SJSA1 (cell line): ENCODE results near the gene TBC1D24. TPM values are rescaled to one million over a fixed set of nuclear protein-coding genes. Genes with fewer than 3 reads are reported as not detected.

Experiments
- DNase-seq, 2 experiments: peaks; one replicate each; pipeline ENCODE4 v3.0.0-alpha.2; 2015 to 2020; ENCODE audit warnings: low spot score in 2 of 2, low read depth in 1 of 2
- H3K27ac ChIP-seq: fragments of 250-450 bp; sonication (Bioruptor Pico); 2 replicates; pipeline ENCODE4 v1.5.1; 2020; ENCODE audit warnings: mild to moderate bottlenecking, moderate library complexity
- H3K27me3 ChIP-seq: fragments of 250-450 bp; sonication (Bioruptor Pico); replicated peaks from 2 replicates; pipeline ENCODE4 v1.5.1; 2020; ENCODE audit warnings: mild to moderate bottlenecking, moderate library complexity
- H3K36me3 ChIP-seq: fragments of 250-450 bp; sonication (Bioruptor Pico); 2 replicates; pipeline ENCODE4 v1.5.1; 2020; ENCODE audit warnings: mild to moderate bottlenecking
- H3K4me1 ChIP-seq: fragments of 250-450 bp; sonication (Bioruptor Pico); replicated peaks from 2 replicates; pipeline ENCODE4 v1.6.1; 2021; ENCODE audit warnings: mild to moderate bottlenecking
- H3K4me3 ChIP-seq: fragments of 250-450 bp; sonication (Bioruptor Pico); 2 replicates; pipeline ENCODE4 v1.5.1; 2020; ENCODE audit warnings: mild to moderate bottlenecking
- H3K9me3 ChIP-seq: fragments of 250-450 bp; sonication (Bioruptor Pico); replicated peaks from 2 replicates; pipeline ENCODE4 v1.5.1; 2020; ENCODE audit warnings: mild to moderate bottlenecking
- total RNA-seq: library from RNA; depleted of rRNA; stranded (reverse); fragments of >200 nt; shearing (Covaris generic); gene quantifications from 2 replicates; pipeline ENCODE4 v1.2.3, GENCODE V29; 2014

TBC1D24 gene
- total RNA-seq, 1 experiment from 2014 or later: 9.3 TPM

DNA sequence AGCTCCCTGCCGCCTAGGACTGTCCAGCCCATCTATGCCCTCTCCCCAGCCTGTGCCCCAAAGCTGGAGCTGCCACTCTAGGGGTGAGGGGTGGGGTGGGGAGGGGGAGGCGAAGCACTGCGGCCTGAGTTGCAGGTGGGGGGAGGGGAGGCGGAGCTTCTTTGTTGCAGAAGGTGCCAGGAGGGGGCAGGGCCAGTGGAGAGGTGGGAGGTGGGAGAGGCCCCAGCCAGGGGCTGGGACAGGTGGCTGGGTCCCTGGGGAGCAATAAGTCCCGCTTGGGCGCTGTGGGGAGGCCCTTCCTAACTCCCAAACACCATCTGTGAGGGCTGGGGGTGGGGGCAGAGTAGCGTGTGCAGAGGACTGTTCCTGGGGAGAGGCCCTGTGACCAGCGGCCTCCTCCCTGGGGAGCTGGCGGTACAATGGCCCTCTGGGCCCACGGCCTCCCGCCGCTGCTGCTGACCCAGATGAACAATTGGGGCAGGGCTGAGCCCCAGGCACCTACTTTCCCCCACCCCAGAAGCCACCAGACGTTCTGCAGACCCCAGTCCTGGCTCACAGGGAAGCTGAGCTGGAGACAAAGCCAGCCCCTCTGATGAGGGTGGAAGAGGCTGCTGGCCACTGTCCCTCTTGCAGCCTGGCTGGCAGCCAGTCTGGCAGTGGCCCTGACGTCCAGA lies 6.1 kb upstream of the TBC1D24 start:
- Histone ChIP-seq H3K4me1 (peaks cover 60% of the 10 kb centered on the region), H3K4me3 (no peak overlapping the region)

DNA sequence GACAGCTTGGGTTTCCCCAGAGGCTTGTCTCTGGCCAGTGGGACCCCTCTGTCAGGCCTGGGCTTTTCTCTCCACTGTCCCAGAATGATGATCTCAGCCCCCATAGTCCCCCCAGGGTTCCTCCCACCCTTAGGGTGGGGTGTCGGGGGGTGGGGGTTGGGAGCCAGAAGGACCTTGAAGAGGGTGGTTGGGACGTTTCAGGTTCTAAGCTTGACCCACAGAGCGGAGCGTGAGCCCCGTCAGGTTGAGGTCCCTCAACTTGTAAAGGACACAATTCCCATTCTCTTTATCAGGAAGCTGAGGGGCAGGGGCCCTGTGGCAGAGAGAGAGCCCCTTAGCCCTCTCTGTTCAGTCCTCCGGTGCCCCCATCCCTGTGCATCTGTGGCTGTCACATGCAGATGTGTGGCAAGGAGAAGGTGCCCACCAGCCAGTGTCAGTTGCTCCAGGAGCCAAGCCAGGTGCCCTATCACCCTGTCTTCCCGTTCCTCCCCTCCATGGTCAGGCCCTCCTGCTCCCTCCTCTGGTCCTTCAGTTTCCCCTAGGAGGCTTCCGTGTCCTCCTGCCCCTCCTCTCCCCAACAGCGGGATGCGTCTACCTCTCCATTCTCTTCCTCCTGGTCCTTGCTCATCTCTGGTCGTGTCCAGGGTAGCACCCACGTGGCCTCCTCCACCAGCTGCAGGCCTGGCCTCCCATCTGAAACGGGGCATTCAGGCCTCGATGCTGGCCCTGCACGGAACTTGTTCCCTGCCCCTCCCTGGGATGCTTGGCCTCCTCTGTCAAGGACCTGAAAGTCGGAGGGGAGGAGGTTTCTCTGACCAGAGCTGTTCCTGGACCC lies 5.3 kb upstream of the TBC1D24 start:
- Histone ChIP-seq H3K9me3 (no peaks in the 10 kb centered on the region; the same call in 1 of the 2 replicates), H3K27ac (no peak overlapping the region), H3K4me1 (peaks cover 64% of the 10 kb centered on the region), H3K27me3 (0 out of 2 replicates have a peak, but pooled peaks cover 3% of the 10 kb centered on the region), H3K4me3 (no peak overlapping the region), H3K36me3 (peaks cover 15% of the 10 kb centered on the region)
- DNase-seq: no peak

More for the DNA sequence above, 6.1 kb upstream of the TBC1D24 start:
- peak in 1 of 2 experiments; percentile 43 for DNase-seq
- Histone ChIP-seq H3K27me3 (0 out of 2 replicates have a peak, but pooled peaks cover 3% of the 10 kb centered on the region), H3K36me3 (peaks cover 11% of the 10 kb centered on the region; the same call in 1 of the 2 replicates), H3K27ac (no peak overlapping the region), H3K9me3 (no peaks in the 10 kb centered on the region)

DNA sequence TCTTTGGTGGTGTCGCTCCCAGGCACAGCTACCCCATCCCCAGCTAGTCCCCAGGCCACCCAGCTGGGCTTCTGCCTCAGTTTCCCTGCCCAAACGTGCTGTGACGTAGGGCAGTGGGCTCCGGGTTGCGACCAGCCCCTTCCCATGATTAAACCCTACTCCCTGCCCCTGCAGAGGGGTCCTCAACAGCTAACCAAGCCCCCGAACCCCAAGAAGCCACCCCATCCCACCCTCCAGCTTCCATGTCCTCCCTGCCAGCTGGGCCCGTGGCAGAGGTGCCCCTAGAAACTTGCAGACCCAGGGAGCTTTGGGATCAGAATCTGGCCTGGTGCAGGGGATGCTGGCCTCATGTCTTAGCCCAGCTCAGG lies 4.7 kb upstream of the TBC1D24 start:
- H3K27me3 ChIP-seq: 0 out of 2 replicates have a peak, but pooled peaks cover 3% of the 10 kb centered on the region
- peaks cover 65% of the 10 kb centered on the region for H3K4me1 ChIP-seq
- peaks cover 17% of the 10 kb centered on the region for H3K36me3 ChIP-seq
- H3K27ac ChIP-seq: no peak overlapping the region
- no peaks in the 10 kb centered on the region; the same call in 1 of the 2 replicates for H3K9me3 ChIP-seq
- no peak overlapping the region for H3K4me3 ChIP-seq
- no peak for DNase-seq

DNA sequence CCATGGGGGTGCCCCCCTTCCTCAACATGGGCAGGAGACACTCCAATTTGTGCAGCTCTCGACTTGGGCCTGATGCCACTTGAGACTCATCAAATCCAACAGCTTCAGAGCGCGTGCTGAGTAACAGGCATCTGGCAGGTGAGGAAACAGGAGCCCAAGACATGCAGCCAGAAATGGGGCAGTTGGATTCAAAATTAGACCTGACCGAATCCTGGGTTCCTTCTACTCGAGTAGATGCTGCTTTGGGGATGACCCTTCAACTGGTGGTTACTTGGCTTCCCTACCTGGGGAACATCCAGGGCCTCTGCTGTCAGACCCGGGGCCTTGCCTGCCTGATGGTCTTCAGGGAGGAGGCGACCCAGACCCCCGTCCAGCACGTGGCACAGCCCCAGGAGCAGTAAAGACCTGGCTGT lies 4.3 kb upstream of the TBC1D24 start:
- no peaks in the 10 kb centered on the region; the same call in 1 of the 2 replicates for H3K9me3 ChIP-seq
- peaks cover 66% of the 10 kb centered on the region for H3K4me1 ChIP-seq
- DNase-seq: no peak
- peaks cover 13% of the 10 kb centered on the region for H3K36me3 ChIP-seq
- H3K27ac ChIP-seq: no peak overlapping the region
- H3K27me3 ChIP-seq: 0 out of 2 replicates have a peak, but pooled peaks cover 3% of the 10 kb centered on the region
- H3K4me3 ChIP-seq: no peak overlapping the region

DNA sequence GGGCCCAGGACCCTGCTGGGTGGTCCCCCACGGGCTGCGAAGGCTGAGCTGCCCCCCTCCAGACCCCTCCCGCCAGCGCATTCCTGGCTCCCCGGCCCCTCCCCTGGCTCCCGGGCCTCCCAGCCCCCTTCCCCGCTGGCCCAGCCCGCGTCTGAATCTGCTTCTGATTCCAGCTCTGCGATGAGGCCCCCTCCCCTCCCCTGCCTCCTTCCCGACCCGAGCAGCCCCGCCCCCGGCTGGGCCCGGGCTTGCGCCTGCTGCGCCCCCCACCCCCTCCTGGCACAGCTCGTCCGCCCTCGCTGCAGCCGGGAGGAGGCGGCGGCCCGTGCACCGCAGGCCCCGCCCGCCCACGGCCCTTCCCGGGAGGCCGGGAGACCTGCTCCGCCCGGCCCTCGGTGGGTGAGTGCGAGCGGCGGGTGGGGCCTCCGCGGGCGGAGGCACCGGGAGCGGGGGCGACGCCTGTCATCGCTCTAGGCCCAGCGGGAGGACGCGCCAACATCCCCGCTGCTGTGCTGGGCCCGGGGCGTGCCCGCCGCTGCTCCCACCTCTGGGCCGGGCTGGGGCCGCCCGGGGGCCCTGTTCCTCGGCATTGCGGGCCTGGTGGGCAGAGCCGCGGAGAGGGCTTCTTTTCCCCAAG lies 3.8 kb upstream of the TBC1D24 start, which contains the start of gene NTN3:
TSS of gene NTN3 (plus strand) at position 282 of the 637 bp plus-strand sequence. CDS start 405 bp downstream, outside the sequence.
- 0 out of 2 replicates have a peak, but pooled peaks cover 3% of the 10 kb centered on the region for H3K27me3 ChIP-seq
- peaks cover 68% of the 10 kb centered on the region for H3K4me1 ChIP-seq
- H3K27ac ChIP-seq: no peak within 1 kb of the TSS
- peak within 1 kb of the TSS; percentile 16 for H3K4me3 ChIP-seq
- DNase-seq: no peak
- no peaks in the 10 kb centered on the region; the same call in 1 of the 2 replicates for H3K9me3 ChIP-seq
- H3K36me3 ChIP-seq: peaks cover 8% of the 10 kb centered on the region

DNA sequence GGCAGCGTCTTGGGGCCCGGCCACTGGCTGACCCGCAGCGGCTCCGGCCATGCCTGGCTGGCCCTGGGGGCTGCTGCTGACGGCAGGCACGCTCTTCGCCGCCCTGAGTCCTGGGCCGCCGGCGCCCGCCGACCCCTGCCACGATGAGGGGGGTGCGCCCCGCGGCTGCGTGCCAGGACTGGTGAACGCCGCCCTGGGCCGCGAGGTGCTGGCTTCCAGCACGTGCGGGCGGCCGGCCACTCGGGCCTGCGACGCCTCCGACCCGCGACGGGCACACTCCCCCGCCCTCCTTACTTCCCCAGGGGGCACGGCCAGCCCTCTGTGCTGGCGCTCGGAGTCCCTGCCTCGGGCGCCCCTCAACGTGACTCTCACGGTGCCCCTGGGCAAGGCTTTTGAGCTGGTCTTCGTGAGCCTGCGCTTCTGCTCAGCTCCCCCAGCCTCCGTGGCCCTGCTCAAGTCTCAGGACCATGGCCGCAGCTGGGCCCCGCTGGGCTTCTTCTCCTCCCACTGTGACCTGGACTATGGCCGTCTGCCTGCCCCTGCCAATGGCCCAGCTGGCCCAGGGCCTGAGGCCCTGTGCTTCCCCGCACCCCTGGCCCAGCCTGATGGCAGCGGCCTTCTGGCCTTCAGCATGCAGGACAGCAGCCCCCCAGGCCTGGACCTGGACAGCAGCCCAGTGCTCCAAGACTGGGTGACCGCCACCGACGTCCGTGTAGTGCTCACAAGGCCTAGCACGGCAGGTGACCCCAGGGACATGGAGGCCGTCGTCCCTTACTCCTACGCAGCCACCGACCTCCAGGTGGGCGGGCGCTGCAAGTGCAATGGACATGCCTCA lies 3.1 kb upstream of the TBC1D24 start:
- H3K4me3 ChIP-seq: peak overlapping the region; percentile 16

DNA sequence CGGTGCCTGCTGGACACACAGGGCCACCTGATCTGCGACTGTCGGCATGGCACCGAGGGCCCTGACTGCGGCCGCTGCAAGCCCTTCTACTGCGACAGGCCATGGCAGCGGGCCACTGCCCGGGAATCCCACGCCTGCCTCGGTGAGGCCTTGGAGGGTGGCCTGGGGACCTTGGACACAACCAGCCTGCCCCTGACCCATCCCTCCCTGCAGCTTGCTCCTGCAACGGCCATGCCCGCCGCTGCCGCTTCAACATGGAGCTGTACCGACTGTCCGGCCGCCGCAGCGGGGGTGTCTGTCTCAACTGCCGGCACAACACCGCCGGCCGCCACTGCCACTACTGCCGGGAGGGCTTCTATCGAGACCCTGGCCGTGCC lies 2.5 kb upstream of the TBC1D24 start:
- DNase-seq: no peak
- no peak overlapping the region for H3K4me3 ChIP-seq
- H3K27ac ChIP-seq: no peak overlapping the region
- no peaks in the 10 kb centered on the region; the same call in 1 of the 2 replicates for H3K9me3 ChIP-seq
- peaks cover 62% of the 10 kb centered on the region for H3K4me1 ChIP-seq
- 0 out of 2 replicates have a peak, but pooled peaks cover 3% of the 10 kb centered on the region for H3K27me3 ChIP-seq
- peaks cover 8% of the 10 kb centered on the region for H3K36me3 ChIP-seq

More for the DNA sequence above, 3.1 kb upstream of the TBC1D24 start:
- Histone ChIP-seq H3K4me1 (peaks cover 68% of the 10 kb centered on the region), H3K36me3 (peaks cover 8% of the 10 kb centered on the region), H3K27ac (no peak overlapping the region), H3K27me3 (0 out of 2 replicates have a peak, but pooled peaks cover 3% of the 10 kb centered on the region), H3K9me3 (no peaks in the 10 kb centered on the region; the same call in 1 of the 2 replicates)
- no peak for DNase-seq

DNA sequence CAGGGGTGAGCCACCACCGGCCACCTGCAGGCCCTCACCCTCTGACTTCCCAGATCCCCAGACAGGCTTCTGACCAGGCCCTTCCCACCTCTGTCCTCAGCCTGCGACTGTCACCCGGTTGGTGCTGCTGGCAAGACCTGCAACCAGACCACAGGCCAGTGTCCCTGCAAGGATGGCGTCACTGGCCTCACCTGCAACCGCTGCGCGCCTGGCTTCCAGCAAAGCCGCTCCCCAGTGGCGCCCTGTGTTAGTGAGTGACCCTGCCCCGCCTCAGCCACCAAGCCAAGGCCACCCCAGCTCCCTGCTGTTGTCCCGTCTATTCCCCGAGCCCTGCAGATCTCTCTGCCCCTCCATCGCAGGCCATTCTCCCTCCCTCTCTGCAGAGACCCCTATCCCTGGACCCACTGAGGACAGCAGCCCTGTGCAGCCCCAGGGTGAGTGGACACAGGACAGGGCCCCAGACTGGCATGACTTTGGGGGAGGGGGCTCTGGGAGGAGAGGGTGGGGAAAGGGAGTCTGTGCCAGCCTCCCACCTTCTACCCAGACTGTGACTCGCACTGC lies 2.0 kb upstream of the TBC1D24 start:
- DNase-seq: no peak

DNA sequence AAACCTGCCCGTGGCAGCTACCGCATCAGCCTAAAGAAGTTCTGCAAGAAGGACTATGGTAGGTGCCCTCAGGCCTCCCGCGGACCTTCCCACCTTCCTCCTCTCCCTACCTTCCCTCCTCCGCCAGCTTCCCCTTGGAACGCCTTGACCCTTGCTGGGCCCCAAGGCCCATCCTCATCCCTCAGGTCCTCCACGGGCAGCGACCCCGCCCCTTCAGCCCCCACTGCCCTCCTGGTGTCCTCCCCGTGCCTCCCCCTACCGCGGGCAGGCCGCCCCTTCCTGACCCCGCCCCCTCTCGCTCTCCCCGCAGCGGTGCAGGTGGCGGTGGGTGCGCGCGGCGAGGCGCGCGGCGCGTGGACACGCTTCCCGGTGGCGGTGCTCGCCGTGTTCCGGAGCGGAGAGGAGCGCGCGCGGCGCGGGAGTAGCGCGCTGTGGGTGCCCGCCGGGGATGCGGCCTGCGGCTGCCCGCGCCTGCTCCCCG lies 1.4 kb upstream of the TBC1D24 start:
- no peak for DNase-seq
- Histone ChIP-seq H3K4me1 (peaks cover 52% of the 10 kb centered on the region), H3K4me3 (peak overlapping the region; percentile 81), H3K27ac (no peak overlapping the region), H3K36me3 (peaks cover 8% of the 10 kb centered on the region), H3K27me3 (0 out of 2 replicates have a peak, but pooled peaks cover 3% of the 10 kb centered on the region), H3K9me3 (no peaks in the 10 kb centered on the region; the same call in 1 of the 2 replicates)

More for the DNA sequence above, 2.0 kb upstream of the TBC1D24 start:
- Histone ChIP-seq H3K27me3 (0 out of 2 replicates have a peak, but pooled peaks cover 3% of the 10 kb centered on the region), H3K9me3 (no peaks in the 10 kb centered on the region; the same call in 1 of the 2 replicates), H3K4me1 (peaks cover 57% of the 10 kb centered on the region), H3K27ac (no peak overlapping the region), H3K36me3 (peaks cover 8% of the 10 kb centered on the region), H3K4me3 (no peak overlapping the region)

DNA sequence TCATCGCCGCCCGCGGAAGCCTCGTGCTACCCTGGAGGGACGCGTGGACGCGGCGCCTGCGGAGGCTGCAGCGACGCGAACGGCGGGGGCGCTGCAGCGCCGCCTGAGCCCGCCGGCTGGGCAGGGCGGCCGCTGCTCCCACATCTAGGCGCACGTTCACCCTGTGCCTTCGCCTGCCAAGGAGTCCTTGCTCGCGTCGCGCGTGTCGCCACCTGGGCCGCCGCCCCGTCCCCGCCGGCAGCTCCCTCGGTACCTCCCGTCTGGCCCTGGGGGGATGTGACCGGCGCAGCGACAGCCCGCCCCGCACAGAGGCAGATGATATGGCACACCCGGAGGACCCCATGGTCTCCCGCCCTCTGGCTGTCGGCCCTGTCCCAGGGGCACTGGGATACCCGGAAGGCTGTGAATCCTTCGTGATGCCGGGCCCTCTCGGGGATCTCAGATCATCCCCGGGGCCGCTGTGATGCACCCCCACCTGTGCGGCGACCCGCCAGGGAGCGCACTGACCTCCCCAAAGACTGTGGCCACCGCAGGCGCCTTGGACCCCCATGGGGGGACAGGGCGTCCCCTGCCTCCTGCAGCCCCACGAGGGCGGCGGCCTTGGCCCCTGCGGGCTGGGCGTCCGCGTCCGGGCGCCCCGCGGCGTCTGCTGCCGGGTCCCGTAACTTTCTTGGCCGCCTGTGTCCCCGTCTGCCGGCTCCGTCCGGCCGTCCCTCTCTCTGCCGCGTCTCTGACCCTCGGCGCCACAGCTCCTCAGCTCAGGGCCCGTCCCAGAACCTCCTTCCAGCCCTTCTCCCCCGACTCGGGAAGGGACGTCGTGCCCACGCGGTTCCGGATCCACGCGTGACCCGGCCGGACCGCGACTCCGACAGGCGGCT lies 689 bp upstream of the TBC1D24 start:
- H3K9me3 ChIP-seq: no peaks in the 10 kb centered on the region; the same call in 1 of the 2 replicates
- peaks cover 8% of the 10 kb centered on the region for H3K36me3 ChIP-seq
- H3K27me3 ChIP-seq: 0 out of 2 replicates have a peak, but pooled peaks cover 3% of the 10 kb centered on the region
- peaks cover 44% of the 10 kb centered on the region for H3K4me1 ChIP-seq
- H3K4me3 ChIP-seq: peak overlapping the region; percentile 81
- H3K27ac ChIP-seq: peak overlapping the region; percentile 51; the same call in 1 of the 2 replicates
- DNase-seq: peak in 1 of 2 experiments; percentile 79
